ENCODE measurements around the gene ABRAXAS1.
"Not testable (repeated sequence)": the region's sequence is repeated elsewhere in the genome, so short reads cannot be mapped to it uniquely, and the experiment has no call there.

ABRAXAS1 gene

DNA sequence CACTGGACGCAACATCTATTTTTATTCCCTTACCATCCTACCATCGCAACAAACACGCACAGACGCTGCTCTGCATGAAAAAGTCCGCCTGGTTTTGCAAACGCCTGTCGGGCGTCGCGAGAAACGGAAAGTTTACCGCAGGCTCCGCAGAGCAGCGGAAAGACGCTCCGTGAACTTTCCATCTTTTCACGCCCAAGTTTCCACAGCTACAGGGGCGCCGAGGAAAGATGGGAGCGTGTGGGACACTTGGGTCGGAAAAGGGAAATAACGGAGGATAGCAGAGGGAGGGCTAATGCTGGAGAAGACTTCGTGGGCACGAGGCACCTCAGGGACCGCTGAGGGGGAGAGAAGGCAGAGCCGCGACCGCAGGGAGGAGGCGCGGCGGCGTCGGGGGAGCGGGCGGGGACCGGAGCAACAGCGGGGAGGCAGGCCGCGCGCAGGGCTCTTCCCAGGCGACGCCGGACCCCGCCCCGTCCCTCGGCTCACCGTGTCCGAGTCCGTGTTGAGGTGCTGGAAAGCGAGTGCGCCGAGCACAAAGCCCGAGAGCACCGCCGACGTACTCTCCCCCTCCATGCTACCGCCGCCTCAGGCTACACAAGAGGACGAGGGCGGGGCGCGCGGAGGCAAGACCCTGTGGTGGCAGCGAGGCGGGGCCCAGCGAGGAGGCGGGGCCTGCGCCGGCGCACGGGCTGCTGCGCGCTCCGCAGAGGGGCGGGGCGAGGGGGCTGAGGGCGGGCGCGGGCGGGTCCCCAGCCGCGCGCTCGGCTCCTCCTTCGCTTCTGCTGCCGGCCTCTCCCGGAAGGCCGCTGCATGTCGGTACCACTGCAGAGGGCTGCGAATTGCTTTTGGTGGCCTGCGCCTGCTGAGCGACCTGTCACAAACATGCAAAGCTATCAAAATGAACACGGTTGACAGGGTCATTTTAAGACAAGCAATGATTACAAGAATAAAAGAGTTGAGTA is at the start of gene ABRAXAS1:
TSS of gene ABRAXAS1 (minus strand) at position 601 of the 962 bp plus-strand sequence. CDS start at position 573, 28 bp downstream.
- peak; percentile 90 for DNase-seq (ENCODE audit: low spot score)

DNA sequence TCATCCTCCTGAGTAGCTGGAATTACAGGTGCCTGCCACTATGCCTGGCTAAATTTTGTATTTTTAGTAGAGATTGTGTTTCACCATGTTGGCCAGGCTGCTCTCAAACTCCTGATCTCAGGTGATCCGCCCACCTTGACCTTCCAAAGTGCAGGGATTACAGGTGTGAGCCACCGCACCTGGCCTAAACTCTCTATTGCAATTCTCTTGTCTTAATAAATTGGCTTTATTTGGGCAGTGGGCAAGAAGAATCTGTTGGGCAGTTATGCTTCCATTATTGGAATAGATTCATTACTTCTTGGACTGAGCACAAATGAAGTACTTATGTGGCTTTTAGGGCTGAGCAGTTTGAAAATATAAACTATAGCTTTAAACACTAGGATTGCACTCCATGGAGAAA is 42.8 kb upstream of the ABRAXAS1 start:
- DNase-seq (ENCODE audit: low spot score), result no peak

DNA sequence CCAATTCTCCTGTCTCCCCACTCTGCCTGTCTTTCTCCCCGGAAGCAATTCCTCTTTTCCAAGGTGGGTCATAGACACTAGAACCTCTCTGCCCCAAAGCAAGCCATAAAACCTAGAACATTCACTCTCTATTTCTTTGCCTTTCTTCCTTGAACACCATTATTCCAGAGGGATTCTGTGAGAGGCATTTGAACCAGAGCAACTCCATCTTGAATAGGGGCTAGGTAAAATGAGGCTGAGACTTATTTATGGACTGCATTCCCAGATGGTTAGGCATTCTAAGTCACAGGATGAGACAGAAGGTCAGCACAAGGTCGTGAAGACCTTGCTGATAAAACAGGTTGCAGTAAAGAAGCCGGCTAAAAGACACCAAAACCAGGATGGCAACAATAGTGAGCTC is 37.3 kb upstream of the ABRAXAS1 start:
- DNase-seq (ENCODE audit: low spot score), result no peak

DNA sequence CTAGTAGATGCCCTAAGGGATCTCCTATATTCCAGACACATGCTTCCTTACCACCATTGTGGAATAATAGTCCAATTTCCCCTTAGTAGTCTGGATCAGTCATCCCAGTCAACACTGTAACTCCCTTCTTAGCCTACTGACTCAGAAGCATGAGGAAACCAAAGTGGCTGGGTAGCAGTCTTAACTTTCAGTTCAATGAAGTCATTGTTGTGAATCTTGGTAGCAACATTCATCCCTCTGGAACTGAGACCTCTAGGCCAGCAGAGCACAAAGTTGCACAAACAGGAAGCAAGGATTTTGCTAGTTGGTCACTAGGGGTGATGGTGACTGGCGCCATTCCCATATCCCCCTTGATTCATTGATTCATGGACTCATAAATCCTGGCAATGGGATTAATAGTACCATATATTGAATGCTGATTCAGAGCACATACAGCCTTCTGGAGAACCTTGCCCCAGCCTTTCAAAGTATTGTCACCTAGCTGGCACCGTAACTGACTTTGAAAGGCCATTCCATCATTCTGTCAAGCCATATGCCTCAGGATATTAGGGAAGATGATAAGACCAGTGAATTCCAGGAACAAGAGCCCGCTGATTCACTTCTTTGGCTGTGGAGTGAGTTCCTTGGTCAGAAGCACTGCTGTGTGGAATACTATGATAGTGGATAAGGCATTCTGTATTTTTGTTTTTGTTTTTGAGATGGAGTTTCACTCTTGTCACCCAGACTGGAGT is 31.3 kb upstream of the ABRAXAS1 start:
- DNase-seq (ENCODE audit: low spot score), result peak; percentile 24

DNA sequence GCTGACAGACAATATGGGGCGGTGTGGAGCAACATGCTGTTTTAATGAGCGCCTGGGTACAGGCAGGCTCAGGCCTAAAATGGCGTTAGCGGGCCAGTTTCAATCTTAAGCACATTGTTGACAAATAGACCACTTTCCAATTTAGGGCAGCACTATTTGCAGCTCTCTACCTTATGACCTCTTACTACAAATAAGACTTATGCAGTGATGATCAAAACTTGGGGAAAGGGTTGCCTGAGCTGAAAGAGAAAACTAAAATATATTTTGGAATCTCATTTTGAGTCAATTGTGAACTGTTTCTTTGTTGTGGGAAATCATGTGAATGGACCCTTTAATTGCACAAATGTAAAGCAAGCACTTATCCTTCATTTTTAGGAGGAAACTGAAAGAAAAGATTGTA is 25.5 kb upstream of the ABRAXAS1 start:
- DNase-seq (ENCODE audit: low spot score), result no peak

DNA sequence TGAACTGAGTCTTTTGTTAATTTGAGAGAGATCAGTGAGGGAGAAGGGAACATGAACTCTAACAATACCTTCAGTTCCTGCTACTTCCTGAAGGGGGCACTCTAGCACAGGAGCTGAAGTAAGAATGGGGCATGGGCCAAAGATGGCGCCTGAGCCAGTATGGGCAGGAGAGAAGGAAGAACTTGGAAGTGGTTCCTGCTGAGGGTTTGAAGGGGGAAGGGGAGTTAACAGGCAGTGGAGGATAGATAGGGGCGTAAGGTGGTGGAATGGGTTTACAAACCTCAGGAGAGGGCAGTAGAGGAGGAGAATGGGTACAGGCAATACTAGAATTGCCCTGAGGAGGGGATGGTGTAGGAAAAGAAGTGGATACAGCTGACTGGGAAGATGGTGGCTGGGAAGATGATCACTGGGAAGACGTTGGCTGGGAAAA is 24.3 kb upstream of the ABRAXAS1 start:
- peak; percentile 36 for DNase-seq (ENCODE audit: low spot score)

DNA sequence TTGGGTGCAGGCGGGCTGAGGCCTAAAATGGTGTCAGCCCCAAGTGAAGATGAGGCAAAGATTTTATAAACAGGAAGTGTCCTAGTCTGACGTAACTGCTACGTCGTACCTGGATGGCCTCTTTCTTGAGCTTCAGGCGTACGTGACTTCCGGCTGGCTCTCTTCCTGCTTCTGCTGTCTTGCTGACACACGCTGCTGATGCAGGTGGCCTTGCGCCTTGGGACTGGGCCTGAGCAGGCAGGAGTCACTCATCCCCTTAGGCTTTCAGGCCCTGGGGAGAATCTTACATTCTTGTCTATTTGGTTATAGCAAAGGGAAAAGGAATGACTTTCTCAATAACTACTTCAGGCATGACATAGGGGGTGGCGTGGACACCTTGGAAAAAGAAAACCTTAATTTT is 20.1 kb upstream of the ABRAXAS1 start:
- no peak for DNase-seq (ENCODE audit: low spot score)

DNA sequence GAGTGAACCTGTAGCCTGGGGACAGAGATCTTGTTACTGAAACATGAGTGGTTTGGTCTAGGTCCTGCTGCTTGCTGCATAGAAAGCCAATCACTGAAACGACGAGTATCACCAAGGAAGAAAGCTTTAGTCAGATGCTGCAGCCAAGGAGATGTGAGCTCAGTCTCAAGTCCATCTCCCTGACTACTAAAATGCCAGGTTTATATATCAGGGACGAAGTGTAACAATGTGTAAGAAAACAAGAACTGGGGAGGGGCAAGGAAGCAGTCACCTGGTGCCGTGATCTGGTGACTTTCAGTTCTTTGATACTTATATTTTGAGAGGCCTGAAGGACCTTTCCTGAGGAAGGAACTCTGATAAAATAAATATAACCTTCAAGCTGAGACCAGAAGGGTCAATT is 19.6 kb upstream of the ABRAXAS1 start:
- DNase-seq (ENCODE audit: low spot score), result no peak

DNA sequence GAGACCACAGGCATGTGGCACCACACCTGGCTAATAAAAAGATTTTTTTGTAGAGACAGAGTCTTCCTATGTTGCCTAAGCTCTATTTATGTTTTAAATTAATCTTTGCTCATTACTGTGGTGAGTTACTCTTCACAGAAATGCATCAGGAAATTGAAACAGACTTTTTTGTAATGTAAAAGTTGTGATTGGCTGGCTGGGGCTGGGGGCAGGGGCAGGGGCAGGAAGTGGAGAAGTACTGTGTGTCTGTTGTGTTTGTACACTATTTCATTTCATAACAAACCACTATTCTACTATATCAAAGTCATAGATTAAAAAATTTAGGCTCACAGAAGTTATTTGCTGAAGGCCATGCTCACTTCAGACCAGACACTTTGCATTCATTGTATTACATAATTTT is 19.1 kb upstream of the ABRAXAS1 start:
- DNase-seq (ENCODE audit: low spot score), result no peak

DNA sequence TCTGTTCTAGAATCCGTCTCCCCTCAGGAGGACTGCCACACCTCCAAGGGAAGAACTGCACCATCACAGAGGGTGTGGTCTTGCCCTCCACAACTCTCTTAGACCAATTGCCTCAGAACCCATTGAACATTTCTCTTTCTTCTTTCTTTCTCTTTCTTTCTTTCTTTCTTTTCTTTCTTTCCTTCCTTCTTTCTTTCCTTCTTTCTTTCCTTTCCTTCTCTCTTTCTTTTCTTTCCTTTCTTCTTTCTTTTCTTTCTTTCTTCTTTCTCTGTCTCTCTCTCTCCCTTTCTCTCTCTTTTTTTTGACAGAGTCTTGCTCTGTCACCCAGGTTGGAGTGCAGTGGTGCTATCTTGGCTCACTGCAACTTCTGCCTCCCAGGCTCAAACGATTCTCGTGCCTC is 16.8 kb upstream of the ABRAXAS1 start:
- not testable (repeated sequence) for DNase-seq (ENCODE audit: low spot score)

DNA sequence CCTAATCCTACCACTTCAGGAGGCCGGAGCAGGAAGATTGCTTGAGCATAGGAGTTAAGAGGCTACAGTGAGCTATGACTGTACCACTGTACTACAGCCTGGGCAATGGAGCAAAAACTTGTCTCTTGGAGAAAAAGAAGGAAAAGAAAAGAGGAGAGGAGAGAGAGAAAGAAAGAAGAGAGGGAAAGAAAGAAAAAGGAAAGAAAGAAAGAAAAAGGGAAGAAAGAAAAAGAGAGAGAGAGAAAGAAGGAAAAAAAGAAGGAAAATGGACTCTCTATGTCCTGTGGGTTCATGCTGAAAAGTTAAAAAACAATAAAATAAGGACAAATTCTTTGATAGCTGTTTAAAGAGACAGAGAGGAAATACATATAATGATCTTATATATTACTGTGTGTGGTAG is 13.3 kb upstream of the ABRAXAS1 start:
- DNase-seq (ENCODE audit: low spot score), result no peak

DNA sequence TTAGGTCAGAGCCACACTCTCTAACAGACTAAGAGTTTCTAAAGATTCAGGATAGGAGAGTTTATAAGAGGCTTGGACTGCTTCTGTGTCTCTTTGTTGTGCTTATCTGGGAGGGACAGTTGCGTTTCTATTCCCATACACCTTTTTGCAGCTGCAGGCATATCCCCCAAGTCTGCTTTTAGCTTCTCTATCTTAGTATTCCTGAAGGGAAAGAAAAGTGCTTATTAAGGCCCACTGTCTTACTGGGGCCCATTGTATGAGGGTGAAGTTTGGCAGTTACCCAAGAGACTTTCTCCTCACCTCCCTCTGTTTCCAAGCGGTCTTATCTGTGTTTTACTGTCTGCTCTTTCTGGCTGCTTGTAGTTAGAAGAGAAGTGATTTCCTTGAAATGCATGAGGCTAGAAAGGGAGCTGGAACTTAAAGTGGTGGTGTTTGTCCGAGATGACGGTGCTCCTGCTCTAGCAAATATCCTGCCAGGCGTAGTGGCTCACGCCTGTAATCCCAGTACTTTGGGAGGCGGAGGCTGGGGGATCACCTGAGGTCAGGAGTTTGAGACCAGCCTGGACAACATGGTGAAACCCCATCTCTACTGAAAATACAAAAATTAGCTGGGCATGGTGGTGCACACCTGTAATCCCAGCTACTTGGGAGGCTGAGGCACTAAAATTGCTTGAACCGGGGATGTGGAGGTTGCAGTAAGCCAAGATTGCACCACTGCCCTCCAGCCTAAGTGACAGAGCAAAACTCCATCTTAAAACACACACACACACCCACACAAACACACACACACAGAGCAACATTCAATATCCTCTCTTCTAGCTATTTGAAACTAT is 11.4 kb upstream of the ABRAXAS1 start:
- not testable (repeated sequence) for DNase-seq (ENCODE audit: low spot score)

DNA sequence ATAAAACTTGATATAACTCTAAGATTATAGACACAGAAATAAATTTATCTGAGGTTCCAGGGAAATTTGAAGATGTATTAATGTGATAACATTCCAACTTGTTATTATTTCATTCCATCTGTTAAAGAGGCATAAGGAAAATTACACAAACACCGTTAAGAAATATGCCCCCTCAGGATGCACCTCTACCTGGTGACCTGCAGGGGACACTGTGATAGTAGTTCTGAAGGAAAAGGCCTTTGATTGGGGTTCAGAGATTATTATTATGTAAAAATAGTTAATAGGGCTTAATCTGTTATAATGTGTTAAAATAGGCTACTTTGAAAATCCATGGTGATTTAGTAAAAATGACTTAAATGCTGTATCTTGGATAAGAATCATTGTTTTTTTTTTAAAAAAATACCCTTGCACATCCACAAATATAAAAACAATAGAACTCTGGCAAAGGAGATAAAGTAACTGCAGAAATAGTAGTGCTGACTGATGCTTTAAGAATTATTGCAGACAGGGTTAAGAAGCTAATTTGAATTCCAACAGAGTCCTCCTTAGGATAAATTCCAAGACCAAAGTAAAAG is 6.1 kb upstream of the ABRAXAS1 start:
- peak; percentile 26 for DNase-seq (ENCODE audit: low spot score)

DNA sequence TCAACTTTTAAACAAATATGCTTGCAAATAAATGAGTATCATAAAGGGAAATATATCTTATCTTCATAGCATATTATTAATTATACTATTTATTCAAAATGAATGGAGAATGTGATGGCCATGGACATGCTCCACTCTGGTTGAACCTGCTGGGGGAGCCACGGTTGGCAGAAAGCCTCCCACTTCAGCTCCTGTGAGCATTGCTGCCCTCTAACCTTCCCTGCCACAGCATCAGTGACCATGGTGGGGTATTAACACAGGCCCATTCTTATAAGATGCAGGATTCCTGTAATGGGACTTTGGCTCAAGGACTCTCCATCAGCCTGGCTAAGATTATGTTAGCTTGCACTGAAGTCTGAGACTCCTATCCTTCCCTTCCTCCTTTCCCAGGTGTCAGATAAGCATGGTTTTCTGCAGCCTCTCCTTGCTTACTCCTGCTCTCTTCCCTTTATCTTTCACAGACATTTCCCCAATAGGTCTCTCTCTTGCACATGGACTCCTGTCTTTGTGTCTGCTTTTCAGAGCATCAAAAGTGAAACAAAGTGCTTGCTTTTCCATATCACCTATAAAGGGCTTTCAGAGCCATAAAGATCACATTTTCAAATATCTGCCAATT is 4.9 kb upstream of the ABRAXAS1 start:
- DNase-seq (ENCODE audit: low spot score), result no peak

DNA sequence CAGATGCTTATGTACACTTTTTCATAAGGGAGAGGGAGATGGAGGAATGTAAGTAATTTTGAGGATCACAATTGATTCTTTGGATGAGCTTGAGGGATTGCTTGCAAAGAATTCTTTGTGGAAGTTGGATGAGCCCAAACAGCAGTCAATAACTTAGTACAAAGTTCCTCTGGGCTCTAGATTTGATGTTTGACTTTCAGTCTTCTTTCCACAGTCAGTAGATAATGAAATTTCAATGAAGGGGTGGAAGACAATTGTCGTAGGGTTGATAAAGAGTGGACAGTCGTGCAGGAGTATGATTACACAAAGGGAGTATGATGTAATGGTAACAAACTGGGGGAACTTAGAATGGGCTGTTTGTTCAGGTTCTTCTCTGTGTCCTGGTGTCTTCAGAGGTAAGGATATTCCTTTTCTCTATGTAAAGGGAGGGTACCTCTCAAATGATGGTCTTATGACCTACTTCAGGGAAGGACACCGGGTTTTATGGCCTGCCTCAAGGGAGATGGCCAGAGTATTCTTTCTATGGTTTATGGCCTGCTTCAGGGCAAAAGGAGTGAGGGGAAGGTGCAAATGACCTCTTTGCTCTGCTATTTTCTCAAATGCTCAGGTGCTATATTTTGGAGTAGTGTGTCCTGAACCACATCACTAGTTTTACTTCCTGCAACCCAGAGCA is 1.7 kb upstream of the ABRAXAS1 start:
- DNase-seq (ENCODE audit: low spot score), result no peak

DNA sequence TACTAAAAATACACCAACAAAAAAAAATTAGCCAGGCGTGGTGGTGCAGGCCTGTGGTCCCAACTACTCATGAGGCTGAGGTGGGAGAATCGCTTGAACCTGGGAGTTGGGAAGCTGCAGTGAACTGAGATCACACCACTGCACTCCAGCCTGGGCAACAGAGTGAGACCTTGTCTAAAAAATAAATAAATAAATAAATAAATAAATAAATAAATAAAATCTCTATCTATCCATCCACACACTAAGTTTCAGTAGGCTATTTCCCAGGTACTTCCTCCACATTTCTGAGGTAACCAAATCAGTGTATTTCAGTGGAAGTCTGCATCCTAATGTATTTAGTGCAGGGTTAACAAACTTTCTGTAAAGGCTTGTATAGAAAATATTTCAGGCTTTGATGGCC is 10.9 kb downstream of the ABRAXAS1 start:
- DNase-seq (ENCODE audit: low spot score), result no peak

DNA sequence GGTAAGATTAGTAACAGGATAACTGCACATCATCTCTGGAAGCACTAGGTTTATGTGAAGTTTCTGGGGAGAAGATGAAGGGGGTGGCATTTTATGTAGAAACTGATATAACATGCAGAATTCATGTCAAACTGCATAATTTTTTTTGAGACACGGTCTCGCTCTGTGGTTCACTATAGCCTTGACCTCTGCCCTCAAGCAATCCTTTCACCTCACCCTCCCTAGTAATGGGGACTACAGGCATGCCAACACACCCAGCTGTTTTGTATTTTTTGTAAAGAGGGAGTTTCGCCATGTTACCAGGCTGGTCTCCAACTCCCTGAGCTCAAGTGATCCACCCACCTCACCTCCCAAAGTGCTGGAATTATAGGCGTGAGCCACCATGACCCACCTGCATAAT is 11.5 kb downstream of the ABRAXAS1 start:
- no peak for DNase-seq (ENCODE audit: low spot score)

DNA sequence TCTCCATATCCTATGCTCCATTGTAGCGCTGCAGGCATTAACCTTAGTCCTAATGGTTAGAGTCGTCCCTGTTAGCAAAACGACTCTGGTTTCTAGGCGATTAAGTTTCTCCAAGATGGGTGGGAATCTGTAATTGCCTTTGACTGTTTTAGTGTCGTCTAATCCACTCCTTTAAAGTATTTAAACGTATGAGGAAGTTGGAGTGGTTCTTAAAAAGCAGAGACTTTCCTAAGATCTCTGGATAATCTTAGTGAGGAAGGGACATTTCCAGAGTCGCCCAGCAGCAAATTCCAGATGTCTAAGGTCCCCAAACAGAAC is 28.8 kb downstream of the ABRAXAS1 start:
- DNase-seq (ENCODE audit: low spot score), result no peak

DNA sequence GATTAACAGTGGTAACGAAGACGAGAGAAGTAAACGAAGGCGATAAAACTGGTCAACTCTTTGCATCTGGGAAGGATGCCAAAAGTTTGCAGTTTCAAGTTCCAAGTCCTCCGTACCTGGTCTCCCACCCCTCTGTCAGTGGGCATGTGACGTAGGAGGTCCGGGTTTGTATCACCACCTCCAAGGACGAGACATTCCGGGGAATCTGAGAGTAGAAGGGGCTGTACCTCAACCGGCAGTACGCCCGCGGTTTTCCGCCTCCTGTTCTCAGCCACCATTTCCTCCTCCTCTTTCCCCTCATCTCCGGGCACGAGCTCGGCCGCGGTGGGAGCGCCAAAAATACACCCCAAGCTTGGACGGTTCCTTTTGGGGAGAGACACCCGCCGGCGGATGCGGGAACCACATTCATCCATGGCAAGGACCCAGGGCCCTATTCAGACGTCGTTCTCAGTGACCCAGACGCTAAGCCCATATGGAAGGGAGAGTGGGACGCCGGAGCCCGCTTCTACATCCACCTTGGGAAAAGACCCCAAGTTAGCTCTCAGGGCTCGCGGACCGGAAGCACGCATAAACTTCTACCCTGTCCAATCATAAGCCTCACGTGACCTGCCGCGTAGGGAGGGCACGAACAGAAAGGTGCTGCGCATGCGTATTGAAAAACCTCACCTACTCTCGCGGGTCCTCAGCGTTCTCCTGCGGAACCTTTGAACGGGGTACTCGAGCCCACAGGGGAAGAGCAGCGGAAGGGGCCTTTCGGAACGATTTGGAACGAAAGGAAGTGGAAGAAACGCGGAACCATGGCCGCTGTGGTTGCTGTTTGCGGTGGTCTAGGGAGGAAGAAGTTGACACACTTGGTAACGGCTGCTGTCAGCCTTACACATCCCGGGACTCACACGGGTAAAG is 29.4 kb downstream of the ABRAXAS1 start, which contains the start of the genes HELQ and MRPS18C:
TSS of gene HELQ (minus strand) at position 543 of the 903 bp plus-strand sequence. CDS start at position 413, 130 bp downstream.
TSS of gene MRPS18C (plus strand) at position 778 of the 903 bp plus-strand sequence. CDS start at position 798, 20 bp downstream.
- DNase-seq (ENCODE audit: low spot score), result peak; percentile 99

DNA sequence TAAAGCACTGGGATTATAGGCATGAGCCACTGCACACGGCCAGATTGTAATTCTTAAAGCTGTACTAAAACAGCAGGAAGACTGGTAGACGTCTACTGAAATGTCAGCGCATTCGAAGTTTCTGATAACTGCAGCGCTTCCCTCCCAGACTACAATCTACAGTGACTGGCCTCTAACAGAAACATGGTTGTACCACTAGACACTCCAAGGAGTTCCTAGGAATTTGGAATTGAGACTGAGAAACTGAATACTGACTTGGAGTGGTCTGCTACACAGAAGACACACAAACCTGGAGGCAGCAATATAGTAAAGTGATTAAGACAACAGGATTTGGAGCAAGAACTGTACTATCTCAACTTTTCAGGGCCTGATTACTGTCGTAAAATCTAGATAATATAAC is 30.2 kb downstream of the ABRAXAS1 start:
- peak; percentile 7 for DNase-seq (ENCODE audit: low spot score)
